ENCODE measurements around the gene TYW5. TPM values are rescaled to one million over a fixed set of nuclear protein-coding genes. Genes with fewer than 3 reads are reported as not detected.
"Not testable (repeated sequence)": the region's sequence is repeated elsewhere in the genome, so short reads cannot be mapped to it uniquely, and the experiment has no call there.

Gene TYW5
- total RNA-seq, 6 experiments from 2014 or later: 4.0 to 5.8 (median 5.2) TPM

GRCh38 chr2:199926806-199927205, 28.5 kb downstream of the TYW5 start:
- TF ChIP-seq CTCF (IDR thresholded peaks at IDR 0.05): no peak
- Mint-ChIP-seq H3K9me3 (no peaks in the 10 kb centered on the region), H3K4me1 (ENCODE audit: low read depth) (peaks cover 34% of the 10 kb centered on the region), H3K27ac (no peak overlapping the region), H3K27me3 (ENCODE audit: insufficient read depth) (no peaks in the 10 kb centered on the region; the same call in 1 of the 2 replicates), H3K36me3 (ENCODE audit: low read depth) (peaks cover 27% of the 10 kb centered on the region), H3K4me3 (no peak overlapping the region)
- DNase-seq: no peak

GRCh38 chr2:199923924-199924323, 31.4 kb downstream of the TYW5 start:
- no peak for DNase-seq
- H3K27ac Mint-ChIP-seq: no peak overlapping the region
- H3K4me3 Mint-ChIP-seq: no peak overlapping the region
- no peaks in the 10 kb centered on the region; the same call in 1 of the 2 replicates for H3K27me3 Mint-ChIP-seq (ENCODE audit: insufficient read depth)
- peaks cover 35% of the 10 kb centered on the region for H3K36me3 Mint-ChIP-seq (ENCODE audit: low read depth)
- H3K4me1 Mint-ChIP-seq (ENCODE audit: low read depth): peaks cover 34% of the 10 kb centered on the region
- TF ChIP-seq CTCF (IDR thresholded peaks at IDR 0.05): no peak
- H3K9me3 Mint-ChIP-seq: no peaks in the 10 kb centered on the region

GRCh38 chr2:199922856-199923255, 32.4 kb downstream of the TYW5 start:
- Mint-ChIP-seq H3K27ac (peak overlapping the region; percentile 66), H3K4me1 (ENCODE audit: low read depth) (peaks cover 34% of the 10 kb centered on the region), H3K36me3 (ENCODE audit: low read depth) (peaks cover 35% of the 10 kb centered on the region), H3K9me3 (no peaks in the 10 kb centered on the region; the same call in 1 of the 2 replicates), H3K4me3 (no peak overlapping the region), H3K27me3 (ENCODE audit: insufficient read depth) (no peaks in the 10 kb centered on the region; the same call in 1 of the 2 replicates)
- no peak for DNase-seq
- TF ChIP-seq CTCF (IDR thresholded peaks at IDR 0.05): no peak

- Mint-ChIP-seq H3K4me3 (no peak overlapping the region), H3K4me1 (ENCODE audit: low read depth) (peaks cover 15% of the 10 kb centered on the region), H3K27me3 (ENCODE audit: insufficient read depth) (no peaks in the 10 kb centered on the region; the same call in 1 of the 2 replicates), H3K9me3 (peaks cover 19% of the 10 kb centered on the region), H3K27ac (no peak overlapping the region), H3K36me3 (ENCODE audit: low read depth) (peaks cover 47% of the 10 kb centered on the region)
- no peak for DNase-seq
- TF ChIP-seq CTCF (IDR thresholded peaks at IDR 0.05): no peak
Observed at GRCh38 chr2:199916980-199917379, 38.3 kb downstream of the TYW5 start.

- Mint-ChIP-seq H3K4me1 (ENCODE audit: low read depth) (peaks cover 30% of the 10 kb centered on the region), H3K27me3 (ENCODE audit: insufficient read depth) (no peaks in the 10 kb centered on the region; the same call in 1 of the 2 replicates), H3K4me3 (peak overlapping the region; percentile 45), H3K36me3 (ENCODE audit: low read depth) (peaks cover 47% of the 10 kb centered on the region), H3K27ac (peak overlapping the region; percentile 30; the same call in 1 of the 2 replicates), H3K9me3 (peaks cover 19% of the 10 kb centered on the region)
- DNase-seq: no peak
- TF ChIP-seq CTCF (IDR thresholded peaks at IDR 0.05): no peak
Observed at GRCh38 chr2:199914372-199914958, 40.8 kb downstream of the TYW5 start.

- H3K27me3 Mint-ChIP-seq (ENCODE audit: insufficient read depth); DNase-seq; H3K27ac Mint-ChIP-seq: not testable (repeated sequence)
- Mint-ChIP-seq H3K36me3 (ENCODE audit: low read depth) (peaks cover 35% of the 10 kb centered on the region), H3K9me3 (peaks cover 18% of the 10 kb centered on the region), H3K4me3 (peak overlapping the region; percentile 99), H3K4me1 (ENCODE audit: low read depth) (peaks cover 30% of the 10 kb centered on the region)
Observed at GRCh38 chr2:199912553-199913114, 42.7 kb downstream of the TYW5 start.

Data from HFFc6 (cell line).